HEK293 (cell line): Measurements from ENCODE around the gene TPM2.

Experiments
- CTCF ChIA-PET: fragments of 350-600 bp; formaldehyde crosslinking; extraction: SDS; loops from one replicate; lab custom pipeline; 2021; ENCODE audit warnings: antibody characterized with exemption; lab: Yijun Ruan, JAX
- POLR2A ChIA-PET: fragments of 300-600 bp; formaldehyde crosslinking; extraction: SDS; loops from one replicate; lab custom pipeline; 2020; ENCODE audit warnings: antibody characterized with exemption, inconsistent platforms; lab: Yijun Ruan, JAX
- H3K27ac ChIP-seq: fragments of 200-500 bp; sonication (Bioruptor generic); 2 replicates; pipeline ENCODE4 v1.5.1; 2014; ENCODE audit warnings: low read depth, low read length, control low read depth, inconsistent platforms; ENCODE audit errors: extremely low read depth
- H3K36me3 ChIP-seq, 2 experiments: fragments of 200-500 bp in 1 of 2; sonication (Bioruptor generic) in 1 of 2; 1 replicate in 1 of 2; 2 replicates in 1 of 2; pipeline ENCODE4 v1.5.1; 2014 to 2017; ENCODE audit warnings: inconsistent platforms in 2 of 2, low read length in 2 of 2; ENCODE audit not compliant: control insufficient read depth in 2 of 2, insufficient read depth in 1 of 2
- H3K4me1 ChIP-seq: fragments of 200-500 bp; sonication (Bioruptor generic); 2 replicates; pipeline ENCODE4 v1.5.1; 2014; ENCODE audit warnings: mild to moderate bottlenecking, low read length, inconsistent platforms; ENCODE audit not compliant: control insufficient read depth, insufficient read depth
- H3K4me3 ChIP-seq: 2 replicates; pipeline ENCODE4 v1.5.1; 2011; ENCODE audit warnings: low read depth, mild to moderate bottlenecking, control low read depth, low read length, moderate library complexity
- H3K9me3 ChIP-seq: fragments of 200-500 bp; sonication (Bioruptor generic); 2 replicates; pipeline ENCODE4 v1.5.1; 2014; ENCODE audit warnings: low read depth, low read length, inconsistent platforms; ENCODE audit not compliant: control insufficient read depth, insufficient read depth
- GLIS1 ChIP-seq: fragments of 450-650 bp; formaldehyde crosslinking; IDR thresholded peaks from 2 replicates; pipeline ENCODE4 v1.5.1; 2016; ENCODE audit warnings: missing biosample characterization, missing genetic modification characterization
- IKZF3 ChIP-seq: fragments of 450-650 bp; IDR thresholded peaks from 2 replicates; pipeline ENCODE4 v1.5.0; 2018; ENCODE audit warnings: missing biosample characterization, mild to moderate bottlenecking, missing genetic modification characterization, moderate library complexity
- KLF1 ChIP-seq: fragments of 450-650 bp; formaldehyde crosslinking; IDR thresholded peaks from 2 replicates; pipeline ENCODE4 v1.5.1; 2016; ENCODE audit warnings: missing biosample characterization, missing genetic modification characterization
- MZF1 ChIP-seq: fragments of 450-650 bp; formaldehyde crosslinking; IDR thresholded peaks from 2 replicates; pipeline ENCODE4 v1.5.1; 2017; ENCODE audit warnings: missing biosample characterization, missing genetic modification characterization, borderline replicate concordance
- PRDM1 ChIP-seq: fragments of 450-650 bp; formaldehyde crosslinking; IDR thresholded peaks from 2 replicates; pipeline ENCODE4; 2016; ENCODE audit warnings: missing biosample characterization, missing genetic modification characterization
- SETDB1 ChIP-seq: IDR thresholded peaks from one replicate; pipeline ENCODE4 v1.6.1; 2017; ENCODE audit warnings: mild to moderate bottlenecking, low read length, moderate library complexity, mixed read lengths; ENCODE audit not compliant: insufficient read length
- YY1 ChIP-seq: fragments of 450-650 bp; formaldehyde crosslinking; IDR thresholded peaks from 2 replicates; pipeline ENCODE4 v1.5.1; 2018; ENCODE audit warnings: missing biosample characterization, missing genetic modification characterization
- ZBTB1 ChIP-seq: fragments of 450-650 bp; formaldehyde crosslinking; IDR thresholded peaks from 2 replicates; pipeline ENCODE4 v1.5.1; 2016; ENCODE audit warnings: missing biosample characterization, missing genetic modification characterization
- ZBTB17 ChIP-seq: fragments of 450-650 bp; formaldehyde crosslinking; IDR thresholded peaks from 2 replicates; pipeline ENCODE4 v1.5.1; 2016; ENCODE audit warnings: missing biosample characterization, missing genetic modification characterization
- ZFP37 ChIP-seq: fragments of 450-650 bp; formaldehyde crosslinking; IDR thresholded peaks from 2 replicates; pipeline ENCODE4 v1.5.1; 2016; ENCODE audit warnings: missing biosample characterization, missing genetic modification characterization
- ZNF202 ChIP-seq: fragments of 450-650 bp; formaldehyde crosslinking; IDR thresholded peaks from 2 replicates; pipeline ENCODE4 v1.5.1; 2016; ENCODE audit warnings: missing biosample characterization, missing genetic modification characterization, borderline replicate concordance
- ZNF335 ChIP-seq: fragments of 450-650 bp; formaldehyde crosslinking; conservative IDR thresholded peaks from 2 replicates; pipeline ENCODE4 v1.5.1; 2016; ENCODE audit warnings: missing biosample characterization, missing genetic modification characterization
- ZNF350 ChIP-seq: fragments of 450-650 bp; formaldehyde crosslinking; IDR thresholded peaks from 2 replicates; pipeline ENCODE4 v1.5.0; 2017; ENCODE audit warnings: missing biosample characterization, mild to moderate bottlenecking, missing genetic modification characterization
- ZNF37A ChIP-seq: fragments of 450-650 bp; IDR thresholded peaks from 2 replicates; pipeline ENCODE4 v1.5.1; 2018; ENCODE audit warnings: missing biosample characterization, missing genetic modification characterization
- ZNF530 ChIP-seq: fragments of 450-650 bp; formaldehyde crosslinking; IDR thresholded peaks from 2 replicates; pipeline ENCODE4 v1.5.1; 2016; ENCODE audit warnings: low read depth, missing biosample characterization, missing genetic modification characterization
- TF ChIP-seq, protein P1 (sequence below): fragments of 450-650 bp; formaldehyde crosslinking; IDR thresholded peaks from 2 replicates; pipeline ENCODE4 v1.5.1; 2016; ENCODE audit warnings: missing biosample characterization, missing genetic modification characterization
- TF ChIP-seq, protein P2 (sequence below): fragments of 450-650 bp; formaldehyde crosslinking; optimal IDR thresholded peaks from 2 replicates; pipeline ENCODE3; 2016; ENCODE audit warnings: missing biosample characterization, mild to moderate bottlenecking, missing genetic modification characterization
- TF ChIP-seq, protein P3 (sequence below): fragments of 450-650 bp; formaldehyde crosslinking; IDR thresholded peaks from 2 replicates; pipeline ENCODE4 v1.5.1; 2016; ENCODE audit warnings: missing biosample characterization, missing genetic modification characterization
- TF ChIP-seq, protein P4 (sequence below): fragments of 450-650 bp; formaldehyde crosslinking; IDR thresholded peaks from 2 replicates; pipeline ENCODE4 v1.5.1; 2016; ENCODE audit warnings: missing biosample characterization, missing genetic modification characterization

TPM2 gene

DNA sequence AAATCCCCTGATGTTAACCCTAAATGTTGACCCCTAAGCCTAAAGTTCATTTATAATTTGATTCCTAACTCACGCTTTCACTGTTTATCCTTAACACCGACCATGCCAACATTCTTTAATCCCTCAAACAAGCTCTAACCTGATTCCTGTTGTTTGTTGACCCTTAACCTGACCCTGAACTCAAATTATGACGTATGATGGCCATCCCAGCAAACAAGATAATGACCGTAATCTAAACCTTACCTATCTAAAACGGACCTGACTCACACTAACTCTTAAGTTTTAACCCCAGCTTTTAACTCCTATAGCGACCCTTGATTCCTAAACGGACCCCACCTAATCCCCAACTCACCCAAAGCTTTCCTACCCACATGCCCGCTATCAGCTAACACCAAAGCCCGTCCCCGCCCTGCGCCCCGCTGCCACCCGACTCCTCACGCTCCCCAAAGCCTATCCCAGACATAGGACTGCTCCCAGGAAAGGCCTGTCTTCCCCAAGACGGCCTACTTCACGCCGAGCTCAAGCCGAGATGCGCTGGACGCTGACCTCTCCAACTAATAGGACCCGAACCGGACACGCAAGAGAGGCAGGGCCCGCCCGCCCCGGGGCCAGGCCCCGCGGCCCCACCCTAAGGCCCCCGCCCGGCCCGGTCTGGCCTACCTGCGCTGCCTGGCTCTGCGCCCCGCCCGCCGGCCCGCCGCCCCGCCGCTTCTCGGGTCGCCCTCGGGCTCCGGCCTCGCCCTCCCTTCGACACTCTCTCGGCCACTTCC is 41.9 kb upstream of the TPM2 start (continued):
- TF ChIP-seq, protein P1, sequence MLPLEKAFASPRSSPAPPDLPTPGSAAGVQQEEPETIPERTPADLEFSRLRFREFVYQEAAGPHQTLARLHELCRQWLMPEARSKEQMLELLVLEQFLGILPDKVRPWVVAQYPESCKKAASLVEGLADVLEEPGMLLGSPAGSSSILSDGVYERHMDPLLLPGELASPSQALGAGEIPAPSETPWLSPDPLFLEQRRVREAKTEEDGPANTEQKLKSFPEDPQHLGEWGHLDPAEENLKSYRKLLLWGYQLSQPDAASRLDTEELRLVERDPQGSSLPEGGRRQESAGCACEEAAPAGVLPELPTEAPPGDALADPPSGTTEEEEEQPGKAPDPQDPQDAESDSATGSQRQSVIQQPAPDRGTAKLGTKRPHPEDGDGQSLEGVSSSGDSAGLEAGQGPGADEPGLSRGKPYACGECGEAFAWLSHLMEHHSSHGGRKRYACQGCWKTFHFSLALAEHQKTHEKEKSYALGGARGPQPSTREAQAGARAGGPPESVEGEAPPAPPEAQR (tag by site-specific recombination) = no peak
- peak; percentile 52 for TF ChIP-seq KLF1 (tag by site-specific recombination)
- no peak for TF ChIP-seq ZNF530
- TF ChIP-seq ZNF335 (tag by site-specific recombination) = peak; percentile 86

DNA sequence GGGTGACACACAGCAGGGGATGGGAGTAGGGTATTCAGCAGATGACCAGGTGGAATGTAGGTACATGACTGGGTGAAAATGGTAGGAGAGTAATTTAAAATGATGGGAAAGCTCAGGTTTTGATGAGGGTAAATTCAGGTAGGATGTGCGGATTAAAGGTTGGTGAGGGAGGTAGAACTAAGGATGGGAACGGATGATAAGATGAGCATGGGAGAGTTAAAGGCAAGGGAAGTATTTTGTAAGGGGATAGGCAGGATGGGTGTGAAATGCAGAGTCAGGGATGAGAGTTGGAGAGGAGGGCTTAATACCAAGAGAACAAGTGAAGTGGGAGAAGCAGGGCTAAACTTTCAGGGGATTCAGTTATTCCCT is 40.7 kb upstream of the TPM2 start:
- H3K36me3 ChIP-seq = peaks cover 7 to 56% of the 10 kb centered on the region in 2 experiments; a peak in 2 of 3 replicates
- peaks cover 13% of the 10 kb centered on the region for H3K4me1 ChIP-seq
- H3K9me3 ChIP-seq = no peaks in the 10 kb centered on the region
- no peak overlapping the region for H3K27ac ChIP-seq
- no peak overlapping the region for H3K4me3 ChIP-seq
- POLR2A ChIA-PET = interaction anchor here (1.5 to 4.2 kb wide), 6 partner anchors 10 to 84 kb away, joined by 4 to 73 read pairs (median 22); partner anchors contain the start of genes CCDC107, GBA2, RGP1 and RMRP
- peak; percentile 16; the same call in 1 of the 2 replicates for TF ChIP-seq ZBTB17
- TF ChIP-seq PRDM1 (tag by site-specific recombination) = peak; percentile 41; the same call in 1 of the 2 replicates
- TF ChIP-seq, protein P2, sequence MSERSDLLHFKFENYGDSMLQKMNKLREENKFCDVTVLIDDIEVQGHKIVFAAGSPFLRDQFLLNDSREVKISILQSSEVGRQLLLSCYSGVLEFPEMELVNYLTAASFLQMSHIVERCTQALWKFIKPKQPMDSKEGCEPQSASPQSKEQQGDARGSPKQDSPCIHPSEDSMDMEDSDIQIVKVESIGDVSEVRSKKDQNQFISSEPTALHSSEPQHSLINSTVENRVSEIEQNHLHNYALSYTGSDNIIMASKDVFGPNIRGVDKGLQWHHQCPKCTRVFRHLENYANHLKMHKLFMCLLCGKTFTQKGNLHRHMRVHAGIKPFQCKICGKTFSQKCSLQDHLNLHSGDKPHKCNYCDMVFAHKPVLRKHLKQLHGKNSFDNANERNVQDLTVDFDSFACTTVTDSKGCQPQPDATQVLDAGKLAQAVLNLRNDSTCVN (tag by site-specific recombination) = peak; percentile 9
- TF ChIP-seq MZF1 (tag by site-specific recombination) = no peak
- 0 out of 2 replicates have a peak, but pooled peaks have one; percentile 11 for TF ChIP-seq GLIS1 (tag by site-specific recombination)
- no peak for TF ChIP-seq ZNF350
- TF ChIP-seq, all 188 proteins: peak for 4
- CTCF ChIA-PET = interaction anchor here (0.6 to 8.0 kb wide), 17 partner anchors 9 to 507 kb away, joined by 3 to 88 read pairs (median 4); partner anchors contain the start of genes CCDC107 and RMRP

DNA sequence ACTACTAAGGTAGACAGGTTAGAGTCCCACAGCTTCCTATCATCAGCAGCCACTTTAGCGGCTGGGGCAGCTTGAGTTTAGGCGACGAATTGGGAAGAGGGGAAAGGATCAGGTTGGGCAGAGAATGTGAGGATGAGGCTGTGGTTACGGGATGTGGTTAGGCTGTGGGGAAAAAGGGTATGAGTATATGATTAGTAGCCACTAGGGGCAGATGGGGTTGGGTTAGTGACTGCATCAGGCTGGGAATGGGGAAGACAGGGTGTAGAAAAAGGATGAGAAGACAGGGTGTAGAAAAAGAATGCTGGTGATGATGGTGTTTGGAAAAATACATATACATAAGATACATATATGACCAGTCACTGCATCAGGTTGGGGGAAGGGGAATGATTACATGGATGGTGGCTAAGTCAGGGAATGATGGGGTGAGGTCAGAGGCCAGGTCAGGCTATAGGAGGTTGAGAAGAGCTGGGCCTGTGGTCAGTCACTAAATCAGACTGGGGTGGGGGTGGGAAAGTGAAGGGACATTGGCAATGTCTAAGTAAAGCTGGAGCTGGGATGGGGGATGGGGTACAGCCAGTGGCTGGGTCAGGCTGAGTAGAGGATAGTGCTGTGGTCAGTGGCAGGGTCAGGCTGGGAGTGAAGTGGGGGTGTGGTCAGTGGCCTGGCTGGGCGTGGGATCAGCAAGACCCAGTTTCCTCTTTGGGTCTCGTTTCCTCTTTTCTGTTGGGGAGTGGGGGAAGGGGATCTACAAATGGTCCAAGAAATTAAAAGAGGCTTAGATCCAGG is 40.2 kb upstream of the TPM2 start:
- CTCF ChIA-PET = interaction anchor here (0.6 to 8.0 kb wide), 29 partner anchors 8 to 742 kb away, joined by 3 to 88 read pairs (median 5); partner anchors contain the start of genes CCDC107 and RMRP
- Histone ChIP-seq H3K36me3 (peaks cover 1 to 56% of the 10 kb centered on the region in 2 experiments; a peak in 2 of 3 replicates), H3K4me1 (peaks cover 13% of the 10 kb centered on the region), H3K27ac (no peak overlapping the region), H3K9me3 (no peaks in the 10 kb centered on the region), H3K4me3 (no peak overlapping the region)
- POLR2A ChIA-PET = interaction anchor here (3.4 to 4.2 kb wide), 4 partner anchors 10 to 83 kb away, joined by 21 to 73 read pairs (median 22); partner anchors contain the start of genes GBA2 and RGP1
- TF ChIP-seq ZNF202 (tag by site-specific recombination) (no peak), ZNF350 (no peak), IKZF3 (tag by site-specific recombination) (no peak), ZNF37A (tag by site-specific recombination) (no peak), YY1 (tag by site-specific recombination) (no peak), ZBTB17 (peak; percentile 20; the same call in 1 of the 2 replicates), SETDB1 (no peak), ZFP37 (no peak), ZBTB1 (tag by site-specific recombination) (no peak)
- TF ChIP-seq, protein P3, sequence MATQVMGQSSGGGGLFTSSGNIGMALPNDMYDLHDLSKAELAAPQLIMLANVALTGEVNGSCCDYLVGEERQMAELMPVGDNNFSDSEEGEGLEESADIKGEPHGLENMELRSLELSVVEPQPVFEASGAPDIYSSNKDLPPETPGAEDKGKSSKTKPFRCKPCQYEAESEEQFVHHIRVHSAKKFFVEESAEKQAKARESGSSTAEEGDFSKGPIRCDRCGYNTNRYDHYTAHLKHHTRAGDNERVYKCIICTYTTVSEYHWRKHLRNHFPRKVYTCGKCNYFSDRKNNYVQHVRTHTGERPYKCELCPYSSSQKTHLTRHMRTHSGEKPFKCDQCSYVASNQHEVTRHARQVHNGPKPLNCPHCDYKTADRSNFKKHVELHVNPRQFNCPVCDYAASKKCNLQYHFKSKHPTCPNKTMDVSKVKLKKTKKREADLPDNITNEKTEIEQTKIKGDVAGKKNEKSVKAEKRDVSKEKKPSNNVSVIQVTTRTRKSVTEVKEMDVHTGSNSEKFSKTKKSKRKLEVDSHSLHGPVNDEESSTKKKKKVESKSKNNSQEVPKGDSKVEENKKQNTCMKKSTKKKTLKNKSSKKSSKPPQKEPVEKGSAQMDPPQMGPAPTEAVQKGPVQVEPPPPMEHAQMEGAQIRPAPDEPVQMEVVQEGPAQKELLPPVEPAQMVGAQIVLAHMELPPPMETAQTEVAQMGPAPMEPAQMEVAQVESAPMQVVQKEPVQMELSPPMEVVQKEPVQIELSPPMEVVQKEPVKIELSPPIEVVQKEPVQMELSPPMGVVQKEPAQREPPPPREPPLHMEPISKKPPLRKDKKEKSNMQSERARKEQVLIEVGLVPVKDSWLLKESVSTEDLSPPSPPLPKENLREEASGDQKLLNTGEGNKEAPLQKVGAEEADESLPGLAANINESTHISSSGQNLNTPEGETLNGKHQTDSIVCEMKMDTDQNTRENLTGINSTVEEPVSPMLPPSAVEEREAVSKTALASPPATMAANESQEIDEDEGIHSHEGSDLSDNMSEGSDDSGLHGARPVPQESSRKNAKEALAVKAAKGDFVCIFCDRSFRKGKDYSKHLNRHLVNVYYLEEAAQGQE (tag by site-specific recombination) = no peak
- TF ChIP-seq, protein P4, sequence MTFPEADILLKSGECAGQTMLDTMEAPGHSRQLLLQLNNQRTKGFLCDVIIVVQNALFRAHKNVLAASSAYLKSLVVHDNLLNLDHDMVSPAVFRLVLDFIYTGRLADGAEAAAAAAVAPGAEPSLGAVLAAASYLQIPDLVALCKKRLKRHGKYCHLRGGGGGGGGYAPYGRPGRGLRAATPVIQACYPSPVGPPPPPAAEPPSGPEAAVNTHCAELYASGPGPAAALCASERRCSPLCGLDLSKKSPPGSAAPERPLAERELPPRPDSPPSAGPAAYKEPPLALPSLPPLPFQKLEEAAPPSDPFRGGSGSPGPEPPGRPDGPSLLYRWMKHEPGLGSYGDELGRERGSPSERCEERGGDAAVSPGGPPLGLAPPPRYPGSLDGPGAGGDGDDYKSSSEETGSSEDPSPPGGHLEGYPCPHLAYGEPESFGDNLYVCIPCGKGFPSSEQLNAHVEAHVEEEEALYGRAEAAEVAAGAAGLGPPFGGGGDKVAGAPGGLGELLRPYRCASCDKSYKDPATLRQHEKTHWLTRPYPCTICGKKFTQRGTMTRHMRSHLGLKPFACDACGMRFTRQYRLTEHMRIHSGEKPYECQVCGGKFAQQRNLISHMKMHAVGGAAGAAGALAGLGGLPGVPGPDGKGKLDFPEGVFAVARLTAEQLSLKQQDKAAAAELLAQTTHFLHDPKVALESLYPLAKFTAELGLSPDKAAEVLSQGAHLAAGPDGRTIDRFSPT (tag by site-specific recombination) = no peak
